ENCODE measurements around the gene SND1.
"Not testable (repeated sequence)": the region's sequence is repeated elsewhere in the genome, so short reads cannot be mapped to it uniquely, and the experiment has no call there.

SND1 gene

GRCh38 chr7:127943541-127944521 lies 291.8 kb downstream of the SND1 start:
- no peak for FAIRE-seq

- no peak for FAIRE-seq
Measured at GRCh38 chr7:127946111-127946510, 294.1 kb downstream of the SND1 start.

- FAIRE-seq = no peak
Measured at GRCh38 chr7:127946847-127947246, 294.9 kb downstream of the SND1 start.

DNA sequence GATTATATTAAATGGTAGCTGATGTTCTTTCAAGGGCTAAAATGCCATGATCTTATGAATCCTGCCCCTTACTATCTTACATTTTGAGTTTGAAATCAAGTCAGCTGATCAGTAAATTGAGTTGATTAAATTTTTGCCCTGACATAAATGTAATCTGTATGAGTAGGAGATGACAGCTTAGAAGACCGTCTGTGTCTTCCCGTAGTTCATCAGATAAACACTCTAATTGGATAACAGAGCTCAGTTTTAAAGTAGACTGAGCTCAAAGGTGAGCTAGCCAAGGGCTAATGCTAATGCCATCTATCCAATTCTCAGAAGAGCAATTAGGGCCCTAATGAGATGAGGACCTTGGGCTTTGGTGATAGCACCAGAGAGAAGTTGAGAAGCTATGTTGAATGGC lies 296.3 kb downstream of the SND1 start:
- FAIRE-seq = no peak

DNA sequence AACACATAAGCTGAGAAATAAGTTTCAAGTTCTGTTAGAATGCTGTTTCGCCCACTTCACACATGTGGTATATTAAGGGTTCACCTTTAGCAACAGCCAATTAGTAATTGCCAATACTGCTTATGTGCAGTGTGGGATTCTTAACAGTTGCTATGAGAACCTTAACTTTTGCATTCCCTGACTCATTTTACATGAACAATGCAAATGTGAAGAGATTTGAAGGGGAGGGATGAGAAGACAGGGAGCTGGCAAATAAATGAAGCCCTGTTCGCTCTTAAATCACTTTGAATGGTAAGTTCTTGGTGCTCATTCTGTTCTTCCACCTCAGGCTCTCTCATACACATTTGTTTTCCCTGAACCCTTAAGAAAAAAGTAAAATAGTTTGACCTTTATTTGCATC lies 296.9 kb downstream of the SND1 start:
- no peak for FAIRE-seq

DNA sequence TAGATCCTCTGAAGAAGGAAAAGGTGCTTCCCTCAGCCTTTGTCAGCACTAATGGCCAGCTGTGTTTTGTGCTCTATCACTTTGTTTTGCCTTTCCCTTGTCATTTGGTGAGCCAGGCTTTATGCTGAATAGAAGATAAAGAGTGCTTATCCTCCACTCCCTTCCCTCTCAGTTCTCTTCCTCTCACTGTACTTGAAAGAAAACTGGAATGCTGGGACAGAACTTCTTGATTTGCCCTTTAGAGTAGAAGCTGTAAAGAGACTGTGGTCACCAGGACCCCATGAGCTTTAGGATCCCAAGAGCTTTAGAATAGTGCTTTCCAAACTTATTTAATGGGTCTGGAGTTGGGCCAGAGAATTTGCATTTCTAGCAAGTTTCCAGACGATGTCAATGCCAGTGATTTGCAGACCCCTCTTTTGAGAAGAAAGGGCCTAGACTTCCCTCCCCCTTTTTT lies 297.8 kb downstream of the SND1 start:
- FAIRE-seq = no peak

DNA sequence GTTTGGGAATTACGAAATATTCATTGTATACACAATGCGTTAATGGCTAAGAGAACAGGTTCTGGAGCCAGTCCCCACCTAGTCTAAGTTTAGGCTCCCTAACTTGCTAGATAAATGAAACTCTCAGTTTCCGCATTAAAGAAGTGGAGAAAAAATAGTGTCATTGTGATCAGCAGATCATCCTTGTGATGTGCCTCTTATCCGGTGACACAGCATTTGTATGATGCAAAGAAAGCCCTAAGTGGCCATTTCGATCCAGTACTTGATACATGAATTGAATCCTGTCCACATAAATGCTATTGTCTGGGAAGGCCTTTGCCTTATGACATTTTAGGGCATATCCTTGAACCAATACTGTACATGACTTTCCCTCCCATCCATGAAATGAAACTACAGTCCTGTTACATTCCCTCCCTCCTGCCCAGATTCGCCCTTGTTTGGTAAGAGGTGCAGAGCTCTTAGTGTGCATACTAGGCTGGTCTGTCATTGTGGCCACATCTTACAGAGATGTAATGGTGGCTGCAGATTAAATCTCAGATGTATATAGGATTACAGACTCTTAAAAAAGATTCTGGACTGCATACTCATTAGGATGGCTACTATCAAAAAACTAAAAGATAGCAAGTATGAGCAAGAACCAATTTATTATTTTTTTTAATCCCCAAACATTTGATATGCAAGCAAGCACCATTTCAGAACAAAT lies 298.4 kb downstream of the SND1 start:
- no peak for FAIRE-seq

- no peak for FAIRE-seq
Measured at GRCh38 chr7:127953423-127954356, 301.7 kb downstream of the SND1 start.

DNA sequence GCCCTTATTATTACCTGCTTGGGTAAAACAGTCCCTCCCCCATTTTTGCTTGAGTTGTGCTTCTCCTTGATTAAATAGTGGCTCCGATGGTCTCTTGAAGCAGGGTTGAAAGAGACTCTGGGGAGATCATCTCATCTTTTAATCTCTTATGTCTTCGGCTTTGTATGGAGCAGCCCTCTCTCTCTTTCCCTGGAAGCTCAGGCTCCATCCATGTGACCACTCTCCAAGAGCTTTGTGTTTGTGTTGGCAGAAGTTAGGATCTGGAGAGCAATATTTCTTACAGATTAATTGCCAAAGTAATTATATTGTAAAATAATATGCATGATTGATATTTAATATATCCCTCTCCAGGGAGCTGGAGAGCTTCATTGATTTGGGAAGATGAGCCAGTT lies 302.4 kb downstream of the SND1 start:
- FAIRE-seq = no peak

- no peak for FAIRE-seq
Measured at GRCh38 chr7:127955051-127955531, 303.1 kb downstream of the SND1 start.

DNA sequence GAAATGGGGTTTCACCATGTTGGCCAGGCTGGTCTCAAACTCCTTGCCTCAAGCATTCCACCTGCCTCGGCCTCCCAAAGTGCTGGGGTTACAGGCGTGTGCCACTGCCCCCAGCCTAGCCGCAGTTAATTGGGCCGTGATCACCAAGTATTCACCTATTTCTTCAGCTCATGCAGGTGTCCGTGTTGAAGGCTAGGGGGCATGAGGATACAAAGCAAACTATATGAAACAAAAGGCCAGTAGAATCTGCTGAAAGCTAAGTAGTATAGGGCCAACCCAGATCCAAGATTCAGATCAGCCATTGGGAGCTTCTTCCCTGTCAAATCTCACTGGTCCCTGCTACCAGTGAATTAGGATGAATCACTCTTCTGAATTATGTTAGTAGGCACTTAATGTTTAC lies 305.9 kb downstream of the SND1 start:
- FAIRE-seq = no peak

GRCh38 chr7:127959770-127960169 lies 307.8 kb downstream of the SND1 start:
- FAIRE-seq = no peak

DNA sequence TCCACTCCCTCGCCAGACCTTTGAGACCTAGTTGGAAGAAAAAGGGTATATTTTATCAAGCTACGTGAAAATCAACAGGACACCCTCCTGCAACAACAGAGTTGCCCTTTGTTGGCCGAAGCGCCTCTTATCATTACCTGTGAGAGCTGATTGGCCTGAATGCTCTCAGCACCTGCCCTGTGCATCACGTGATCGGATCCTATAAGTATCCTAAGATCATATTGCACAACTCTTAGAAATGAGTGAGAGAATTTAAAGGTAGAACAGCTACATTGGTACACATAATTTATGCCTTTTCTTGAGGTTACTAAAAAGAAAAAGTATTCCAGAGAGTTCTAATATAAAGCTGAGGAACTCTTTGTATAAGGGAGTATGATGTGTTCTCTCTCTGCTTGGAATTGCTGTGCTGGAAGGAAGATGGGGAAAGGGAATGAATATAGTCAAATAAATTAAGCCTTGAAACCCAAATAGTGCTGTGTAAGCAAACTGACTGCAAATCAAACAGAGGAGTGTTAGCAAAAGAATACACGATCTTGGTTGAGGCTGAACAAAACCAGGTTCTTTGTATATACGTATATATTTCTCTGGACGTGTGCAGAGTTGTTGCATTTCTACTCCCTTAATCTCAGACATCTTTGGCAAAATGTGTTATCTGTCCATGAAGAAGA lies 309.9 kb downstream of the SND1 start:
- no peak for FAIRE-seq

- FAIRE-seq = no peak
Measured at GRCh38 chr7:127962589-127963361, 310.8 kb downstream of the SND1 start.

DNA sequence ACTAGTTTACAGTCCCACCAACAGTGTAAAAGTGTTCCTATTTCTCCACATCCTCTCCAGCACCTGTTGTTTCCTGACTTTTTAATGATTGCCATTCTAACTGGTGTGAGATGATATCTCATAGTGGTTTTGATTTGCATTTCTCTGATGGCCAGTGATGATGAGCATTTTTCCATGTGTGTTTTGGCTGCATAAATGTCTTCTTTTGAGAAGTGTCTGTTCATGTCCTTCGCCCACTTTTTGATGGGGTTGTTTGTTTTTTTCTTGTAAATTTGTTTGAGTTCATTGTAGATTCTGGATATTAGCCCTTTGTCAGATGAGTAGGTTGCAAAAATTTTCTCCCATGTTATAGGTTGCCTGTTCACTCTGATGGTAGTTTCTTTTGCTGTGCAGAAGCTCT lies 311.9 kb downstream of the SND1 start:
- not testable (repeated sequence) for FAIRE-seq

DNA sequence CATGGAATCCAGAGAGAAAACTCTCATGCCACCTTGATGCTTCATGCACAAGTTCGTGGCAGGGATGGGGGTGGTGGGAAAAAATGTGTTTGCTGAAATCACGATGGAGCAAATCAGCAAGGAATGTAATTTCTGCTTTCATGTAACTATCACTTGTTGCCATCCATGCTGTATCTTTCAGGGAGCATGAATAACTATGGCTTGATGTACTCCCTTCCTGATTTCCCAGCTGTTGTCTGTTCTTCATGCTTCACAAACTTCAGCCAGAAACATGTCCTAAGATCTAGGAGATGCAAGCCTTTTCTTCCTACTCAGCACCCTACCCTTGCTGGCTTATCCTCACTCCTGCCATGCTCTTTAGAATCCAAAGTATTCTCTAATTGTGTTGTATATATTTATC lies 315.3 kb downstream of the SND1 start:
- no peak for FAIRE-seq

- FAIRE-seq = no peak
Measured at GRCh38 chr7:127968547-127968946, 316.6 kb downstream of the SND1 start.

- no peak for FAIRE-seq
Measured at GRCh38 chr7:127973832-127974231, 321.8 kb downstream of the SND1 start.

- no peak for FAIRE-seq
Measured at GRCh38 chr7:127974446-127975035, 322.5 kb downstream of the SND1 start.

DNA sequence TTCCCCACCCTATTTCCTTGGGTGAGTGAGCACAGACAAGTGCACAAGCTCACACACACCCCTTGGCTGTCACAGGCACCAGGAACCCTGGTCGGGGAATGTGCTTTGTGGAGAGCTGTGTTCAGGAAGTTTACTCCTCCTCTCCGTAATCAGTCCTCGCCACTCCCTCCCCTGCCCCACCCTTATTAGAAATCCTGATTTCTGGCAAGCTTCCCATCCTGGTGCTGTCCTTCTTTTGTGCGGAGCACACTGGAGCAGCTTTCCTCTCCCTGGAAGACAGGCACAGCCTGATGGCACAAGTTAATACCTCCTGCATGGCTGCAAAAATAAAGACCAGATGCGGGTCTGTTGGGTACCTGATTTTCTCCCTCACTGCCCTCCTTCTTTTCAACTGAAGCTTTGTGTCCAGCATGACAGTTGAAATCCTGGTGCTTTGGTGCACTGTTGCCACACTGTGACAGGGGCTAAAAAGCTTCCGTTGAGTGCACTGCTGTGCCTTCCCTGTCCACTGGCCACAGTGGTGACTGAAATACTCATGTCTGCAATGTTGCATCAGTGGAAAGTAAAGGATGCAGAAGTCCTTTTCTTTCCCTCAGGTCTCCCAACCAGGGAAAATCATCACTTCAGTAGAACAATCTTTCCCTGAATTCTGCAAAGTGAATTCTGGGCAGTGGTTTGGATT lies 324.2 kb downstream of the SND1 start:
- no peak for FAIRE-seq
